Activated T-cell treated with anti-CD3 and anti-CD28 coated beads, Interleukin-2, amount 50 U/mL, for 4 hours (primary cell): ENCODE measurements around the gene DUS2. TPM values are rescaled to one million over a fixed set of nuclear protein-coding genes. Genes with fewer than 3 reads are reported as not detected.
"Not testable (repeated sequence)": the region's sequence is repeated elsewhere in the genome, so short reads cannot be mapped to it uniquely, and the experiment has no call there.

Experiments
- ATAC-seq, 2 donors: fragments of 200-7000 bp; cut with Tn5 transposase; one replicate each; pipeline ENCODE4 v1.10.0; 2021
- DNase-seq: peaks from one replicate; pipeline ENCODE4 v3.0.0-alpha.2; 2020
- H3K27me3 Mint-ChIP-seq: one replicate; pipeline ENCODE4 v1.8.0; 2021; ENCODE audit warnings: low read depth, mixed read lengths
- H3K36me3 Mint-ChIP-seq: one replicate; pipeline ENCODE4 v1.8.0; 2022; ENCODE audit warnings: mixed read lengths; ENCODE audit not compliant: insufficient read depth
- H3K4me1 Mint-ChIP-seq: one replicate; pipeline ENCODE4 v1.8.0; 2021; ENCODE audit warnings: low read depth, mixed read lengths
- H3K4me3 Mint-ChIP-seq: one replicate; pipeline ENCODE4 v1.8.0; 2021; ENCODE audit warnings: mild to moderate bottlenecking, moderate library complexity, mixed read lengths
- H3K9me3 Mint-ChIP-seq: one replicate; pipeline ENCODE4 v1.8.0; 2021; ENCODE audit warnings: mixed read lengths
- total RNA-seq, 3 donors: library from RNA; stranded (reverse); gene quantifications; one replicate each; pipeline ENCODE4 v1.2.1, GENCODE V29; 2021

Gene DUS2
- total RNA-seq, 3 donors from 2014 or later: 35.9 to 37.4 (median 37.1) TPM

- Mint-ChIP-seq H3K4me3 (no peak overlapping the region), H3K9me3 (peaks cover 15% of the 10 kb centered on the region), H3K36me3 (peaks cover 23% of the 10 kb centered on the region), H3K4me1 (peaks cover 92% of the 10 kb centered on the region), H3K27me3 (no peaks in the 10 kb centered on the region)
- peak; percentile 58 to 66 for ATAC-seq
- DNase-seq: no peak
Observed at GRCh38 chr16:68115851-68116250, 92.8 kb downstream of the DUS2 start.

- ATAC-seq (peak; percentile 41 to 48), DNase-seq (no peak)
- H3K9me3 Mint-ChIP-seq: peaks cover 10% of the 10 kb centered on the region
- peaks cover 18% of the 10 kb centered on the region for H3K36me3 Mint-ChIP-seq
- H3K27me3 Mint-ChIP-seq: no peaks in the 10 kb centered on the region
- peaks cover 89% of the 10 kb centered on the region for H3K4me1 Mint-ChIP-seq
- H3K4me3 Mint-ChIP-seq: no peak overlapping the region
Observed at GRCh38 chr16:68116256-68116867, 93.3 kb downstream of the DUS2 start.

GRCh38 chr16:68117884-68118283 is 94.8 kb downstream of the DUS2 start:
- H3K4me1 Mint-ChIP-seq: peaks cover 92% of the 10 kb centered on the region
- peaks cover 9% of the 10 kb centered on the region for H3K36me3 Mint-ChIP-seq
- ATAC-seq: peak; percentile 58 to 60
- H3K4me3 Mint-ChIP-seq: no peak overlapping the region
- H3K27me3 Mint-ChIP-seq: no peaks in the 10 kb centered on the region
- H3K9me3 Mint-ChIP-seq: no peaks in the 10 kb centered on the region
- no peak for DNase-seq

- not testable (repeated sequence) for H3K9me3 Mint-ChIP-seq, ATAC-seq, H3K27me3 Mint-ChIP-seq, DNase-seq, H3K36me3 Mint-ChIP-seq, H3K4me3 Mint-ChIP-seq
- H3K4me1 Mint-ChIP-seq: peaks cover 81% of the 10 kb centered on the region
Observed at GRCh38 chr16:68118954-68119353, 95.9 kb downstream of the DUS2 start.

- not testable (repeated sequence) for H3K27me3 Mint-ChIP-seq, H3K4me3 Mint-ChIP-seq
- peaks cover 73% of the 10 kb centered on the region for H3K4me1 Mint-ChIP-seq
Observed at GRCh38 chr16:68120496-68120895, 97.4 kb downstream of the DUS2 start.

GRCh38 chr16:68126395-68126794 is 103.3 kb downstream of the DUS2 start:
- H3K27me3 Mint-ChIP-seq: no peaks in the 10 kb centered on the region
- peaks cover 15% of the 10 kb centered on the region for H3K36me3 Mint-ChIP-seq
- peaks cover 61% of the 10 kb centered on the region for H3K4me1 Mint-ChIP-seq
- H3K4me3 Mint-ChIP-seq: no peak overlapping the region
- H3K9me3 Mint-ChIP-seq: no peaks in the 10 kb centered on the region
- no peak for DNase-seq
- ATAC-seq: peak; percentile 32 to 53

More at GRCh38 chr16:68120496-68120895, 97.4 kb downstream of the DUS2 start:
- not testable (repeated sequence) for DNase-seq, H3K9me3 Mint-ChIP-seq, ATAC-seq, H3K36me3 Mint-ChIP-seq

GRCh38 chr16:68128577-68129305 is 105.7 kb downstream of the DUS2 start:
- H3K4me1 Mint-ChIP-seq: peaks cover 61% of the 10 kb centered on the region

More at GRCh38 chr16:68128577-68129305, 105.7 kb downstream of the DUS2 start:
- DNase-seq (no peak), ATAC-seq (no peak)
- no peaks in the 10 kb centered on the region for H3K9me3 Mint-ChIP-seq
- no peak overlapping the region for H3K4me3 Mint-ChIP-seq
- H3K36me3 Mint-ChIP-seq: peaks cover 19% of the 10 kb centered on the region
- no peaks in the 10 kb centered on the region for H3K27me3 Mint-ChIP-seq

Other genes with a start within 250 kb of the DUS2 start
- gene RANBP10, start 216.7 kb upstream of the DUS2 start, total RNA-seq: 10 to 100 TPM; 17.2 to 17.9 (median 17.8) TPM
- 1 to 10 TPM in 2 of 3 donors, under 1 TPM in 1; 0.79 to 1.4 (median 1.3) TPM for gene TSNAXIP1, start 216.4 kb upstream of the DUS2 start, total RNA-seq
- 10 to 100 TPM; 42.1 to 51.4 (median 43.1) TPM for gene THAP11, start 181.0 kb upstream of the DUS2 start, total RNA-seq
- 100 to 1,000 TPM; 170 to 182 (median 182) TPM for gene NUTF2, start 176.4 kb upstream of the DUS2 start, total RNA-seq
- 10 to 100 TPM; 40.4 to 52.0 (median 46.3) TPM for gene CENPT, start 175.6 kb upstream of the DUS2 start, total RNA-seq
- 100 to 1,000 TPM; 114 to 124 (median 120) TPM for gene EDC4, start 150.2 kb upstream of the DUS2 start, total RNA-seq
- not detected for gene NRN1L, start 138.4 kb upstream of the DUS2 start, total RNA-seq
- 10 to 100 TPM; 10.4 to 14.6 (median 10.9) TPM for gene PSKH1, start 130.0 kb upstream of the DUS2 start, total RNA-seq
- 10 to 100 TPM in 1 of 3 donors, 1 to 10 TPM in 2; 7.8 to 10.4 (median 8.8) TPM for gene CTRL, start 91.4 kb upstream of the DUS2 start, total RNA-seq
- 100 to 1,000 TPM; 223 to 262 (median 249) TPM for gene PSMB10, start 86.4 kb upstream of the DUS2 start, total RNA-seq
- 1 to 10 TPM; 8.0 to 9.1 (median 8.1) TPM for gene LCAT, start 79.2 kb upstream of the DUS2 start, total RNA-seq
- 10 to 100 TPM; 18.5 to 20.5 (median 19.6) TPM for gene SLC12A4, start 54.6 kb upstream of the DUS2 start, total RNA-seq
- under 1 TPM in 2 of 3 donors, not detected in 1; 0.11 to 0.33 TPM for gene DPEP3, start 42.8 kb upstream of the DUS2 start, total RNA-seq
- gene DPEP2, start 23.8 kb upstream of the DUS2 start, total RNA-seq: under 1 TPM; 0.47 to 0.81 (median 0.71) TPM
- not detected for gene DPEP2NB, start 7.4 kb upstream of the DUS2 start, total RNA-seq
- 10 to 100 TPM; 34.9 to 40.3 (median 39.1) TPM for gene DDX28, start 52 bp upstream of the DUS2 start, total RNA-seq
- 10 to 100 TPM; 64.8 to 72.3 (median 65.3) TPM for gene NFATC3, start 62.1 kb downstream of the DUS2 start, total RNA-seq
- gene ESRP2, start 212.8 kb downstream of the DUS2 start, total RNA-seq: 1 to 10 TPM in 1 of 3 donors, under 1 TPM in 2; 0.53 to 1.3 (median 0.68) TPM
- gene PLA2G15, start 222.1 kb downstream of the DUS2 start, total RNA-seq: 10 to 100 TPM in 1 of 3 donors, 1 to 10 TPM in 2; 7.4 to 11.0 (median 7.9) TPM
- 100 to 1,000 TPM in 2 of 3 donors, 10 to 100 TPM in 1; 91.3 to 103 (median 103) TPM for gene SLC7A6, start 241.2 kb downstream of the DUS2 start, total RNA-seq